Fibroblast of lung (primary cell): ENCODE data around the gene BOD1L2. TPM values are rescaled to one million over a fixed set of nuclear protein-coding genes. Genes with fewer than 3 reads are reported as not detected.

Experiments used
- DNase-seq, 2 donors: peaks; one replicate each; pipeline versions ENCODE4 v3.0.0 to v3.0.0-alpha.2; 2010; ENCODE audit warnings: low read depth in 2 of 2
- H2AFZ ChIP-seq: 2 replicates; pipeline ENCODE4 v1.5.1; 2012; ENCODE audit warnings: low read length, control low read depth, inconsistent platforms
- H3K27ac ChIP-seq: 2 replicates; pipeline ENCODE4 v1.5.1; 2011; ENCODE audit warnings: low read length, control low read depth; ENCODE audit not compliant: insufficient read depth
- H3K27me3 ChIP-seq: 2 replicates; pipeline ENCODE4 v1.5.1; 2011; ENCODE audit warnings: mild to moderate bottlenecking, low read length; ENCODE audit not compliant: control insufficient read depth, insufficient read depth
- H3K36me3 ChIP-seq: 2 replicates; pipeline ENCODE4 v1.5.1; 2011; ENCODE audit warnings: low read length; ENCODE audit not compliant: control insufficient read depth, insufficient read depth
- H3K4me1 ChIP-seq: 2 replicates; pipeline ENCODE4 v1.5.1; 2011; ENCODE audit warnings: low read length; ENCODE audit not compliant: control insufficient read depth, insufficient read depth; ENCODE audit errors: extremely low read depth
- H3K4me2 ChIP-seq: 2 replicates; pipeline ENCODE4 v1.5.1; 2011; ENCODE audit warnings: low read length, control low read depth; ENCODE audit not compliant: insufficient read depth; ENCODE audit errors: extremely low read depth
- H3K4me3 ChIP-seq, 4 experiments: fragments of 200-600 bp in 1 of 4; sonication (generic) in 1 of 4; replicated peaks in 1 of 4; 2 replicates each; pipeline ENCODE4 v1.5.1; 2011 to 2016; ENCODE audit warnings: low read length in 4 of 4, low read depth in 3 of 4, mild to moderate bottlenecking in 3 of 4, control low read depth in 2 of 4, inconsistent platforms in 1 of 4, mixed read lengths in 1 of 4; ENCODE audit not compliant: insufficient read depth in 1 of 4; ENCODE audit errors: control extremely low read depth in 1 of 4
- H3K79me2 ChIP-seq: 2 replicates; pipeline ENCODE4 v1.5.1; 2012; ENCODE audit warnings: mild to moderate bottlenecking, low read length, inconsistent platforms; ENCODE audit not compliant: control insufficient read depth, insufficient read depth
- H3K9ac ChIP-seq: 2 replicates; pipeline ENCODE4 v1.5.1; 2011; ENCODE audit warnings: mild to moderate bottlenecking, low read length, control low read depth; ENCODE audit not compliant: insufficient read depth
- H3K9me3 ChIP-seq: 2 replicates; pipeline ENCODE4 v1.5.1; 2012; ENCODE audit warnings: low read depth, low read length; ENCODE audit not compliant: control insufficient read depth, insufficient read depth
- H4K20me1 ChIP-seq: 2 replicates; pipeline ENCODE4 v1.5.1; 2011; ENCODE audit warnings: low read length; ENCODE audit not compliant: control insufficient read depth, insufficient read depth; ENCODE audit errors: extremely low read depth
- CTCF ChIP-seq, 2 donors: IDR thresholded peaks in 1 of 2; conservative IDR thresholded peaks in 1 of 2; 1 replicate in 1 of 2; 2 replicates in 1 of 2; pipeline ENCODE4 v1.5.1; 2011 to 2012; ENCODE audit warnings: low read length in 2 of 2, control low read depth in 1 of 2, inconsistent platforms in 1 of 2, low read depth in 1 of 2, mild to moderate bottlenecking in 1 of 2
- EZH2 ChIP-seq: IDR thresholded peaks from 2 replicates; pipeline ENCODE4 v1.5.1; 2012; ENCODE audit warnings: low read length, control low read depth, mild to moderate bottlenecking; ENCODE audit errors: missing control alignments
- polyA plus RNA-seq, 2 donors: library from polyadenylated mRNA; depleted of rRNA in 1 of 2; stranded (reverse) in 1 of 2; unstranded in 1 of 2; fragments of >200 nt; gene quantifications; 2 replicates each; pipeline ENCODE4 v1.2.1, GENCODE V29; 2011 to 2012; ENCODE audit warnings: missing spikeins in 1 of 2
- total RNA-seq: library from RNA; depleted of rRNA; stranded (reverse); fragments of >200 nt; gene quantifications from 2 replicates; pipeline ENCODE4 v1.2.1, GENCODE V29; 2014

Gene BOD1L2
- total and polyA plus RNA-seq, 2 donors (not counting 1 experiment from before 2014, with no cell fraction given) = not detected

GRCh38 chr18:57194070-57194469 is 47.2 kb downstream of the BOD1L2 start:
- Histone ChIP-seq H4K20me1 (no peaks in the 10 kb centered on the region), H3K4me3 (no peak overlapping the region)
- no peak for DNase-seq

GRCh38 chr18:57194622-57195021 is 47.7 kb downstream of the BOD1L2 start:
- DNase-seq = no peak
- H2AFZ ChIP-seq = no peak overlapping the region
- no peak overlapping the region for H3K27ac ChIP-seq
- H3K9ac ChIP-seq = no peak overlapping the region
- H3K4me3 ChIP-seq = no peak overlapping the region
- TF ChIP-seq EZH2 (no peak), CTCF (conservative IDR thresholded peaks at IDR 0.05 in 1 of 2, IDR thresholded peaks at IDR 0.05 in 1 of 2; ENCODE audit: low read depth in 1 of 2, low read length in 2 of 2) (no peak)
- H3K4me2 ChIP-seq = no peak overlapping the region
- H3K9me3 ChIP-seq = no peaks in the 10 kb centered on the region
- no peaks in the 10 kb centered on the region for H3K4me1 ChIP-seq
- H3K27me3 ChIP-seq = no peaks in the 10 kb centered on the region
- no peaks in the 10 kb centered on the region for H3K36me3 ChIP-seq
- H4K20me1 ChIP-seq = no peaks in the 10 kb centered on the region
- no peaks in the 10 kb centered on the region for H3K79me2 ChIP-seq

More at GRCh38 chr18:57194070-57194469, 47.2 kb downstream of the BOD1L2 start:
- H2AFZ ChIP-seq = no peak overlapping the region
- no peaks in the 10 kb centered on the region for H3K9me3 ChIP-seq
- H3K4me1 ChIP-seq = no peaks in the 10 kb centered on the region
- no peaks in the 10 kb centered on the region for H3K79me2 ChIP-seq
- H3K9ac ChIP-seq = no peak overlapping the region
- H3K27me3 ChIP-seq = no peaks in the 10 kb centered on the region
- no peak for TF ChIP-seq CTCF (conservative IDR thresholded peaks at IDR 0.05 in 1 of 2, IDR thresholded peaks at IDR 0.05 in 1 of 2; ENCODE audit: low read depth in 1 of 2, low read length in 2 of 2)
- TF ChIP-seq EZH2 = no peak
- no peaks in the 10 kb centered on the region for H3K36me3 ChIP-seq
- H3K27ac ChIP-seq = no peak overlapping the region
- no peak overlapping the region for H3K4me2 ChIP-seq

- no peaks in the 10 kb centered on the region for H3K4me1 ChIP-seq
- H3K4me2 ChIP-seq = no peak overlapping the region
- no peak for DNase-seq
- H3K9me3 ChIP-seq = no peaks in the 10 kb centered on the region
- no peaks in the 10 kb centered on the region for H4K20me1 ChIP-seq
- no peak for TF ChIP-seq CTCF (conservative IDR thresholded peaks at IDR 0.05 in 1 of 2, IDR thresholded peaks at IDR 0.05 in 1 of 2; ENCODE audit: low read depth in 1 of 2, low read length in 2 of 2)
- TF ChIP-seq EZH2 = no peak
- H3K79me2 ChIP-seq = no peaks in the 10 kb centered on the region
- H3K9ac ChIP-seq = no peak overlapping the region
- no peak overlapping the region for H2AFZ ChIP-seq
- no peaks in the 10 kb centered on the region for H3K27me3 ChIP-seq
- H3K27ac ChIP-seq = no peak overlapping the region
- H3K36me3 ChIP-seq = no peaks in the 10 kb centered on the region
- H3K4me3 ChIP-seq = no peak overlapping the region
Measured at GRCh38 chr18:57195341-57195740, 48.5 kb downstream of the BOD1L2 start.
